NCI-H2171 (cell line): ENCODE data around the gene TVP23A.
"Not testable (repeated sequence)": the region's sequence is repeated elsewhere in the genome, so short reads cannot be mapped to it uniquely, and the experiment has no call there.

Experiments used
- DNase-seq: peaks from one replicate; lab custom pipeline; 2025; lab: John Stamatoyannopoulos, UW

TVP23A gene

GRCh38 chr16:10745841-10746240, 72.8 kb downstream of the TVP23A start:
- DNase-seq = no peak

- no peak for DNase-seq
These were observed 74.1 kb downstream of the TVP23A start for GRCh38 chr16:10744370-10745030.

GRCh38 chr16:10743610-10744369, 74.8 kb downstream of the TVP23A start, which contains the start of gene NUBP1:
NUBP1 (plus strand) TSS chr16:10743842; CDS start chr16:10743864, 22 bp downstream.
- DNase-seq = peak; percentile 91

- DNase-seq = no peak
These were observed 75.4 kb downstream of the TVP23A start for GRCh38 chr16:10743227-10743609.

GRCh38 chr16:10741844-10742243, 76.8 kb downstream of the TVP23A start:
- DNase-seq = peak; percentile 93

- not testable (repeated sequence) for DNase-seq
These were observed 77.3 kb downstream of the TVP23A start for GRCh38 chr16:10741249-10741648.

GRCh38 chr16:10740845-10741208, 77.8 kb downstream of the TVP23A start:
- no peak for DNase-seq

- no peak for DNase-seq
These were observed 78.4 kb downstream of the TVP23A start for GRCh38 chr16:10740000-10740844.

- no peak for DNase-seq
These were observed 80.1 kb downstream of the TVP23A start for GRCh38 chr16:10738231-10739077.

GRCh38 chr16:10737068-10737625, 81.4 kb downstream of the TVP23A start:
- DNase-seq = peak; percentile 30

- no peak for DNase-seq
These were observed 86.8 kb downstream of the TVP23A start for GRCh38 chr16:10731790-10732189.

GRCh38 chr16:10729104-10730048, 89.2 kb downstream of the TVP23A start:
- DNase-seq = peak; percentile 83

- DNase-seq = peak; percentile 94
These were observed 90.3 kb downstream of the TVP23A start for GRCh38 chr16:10728003-10728887.
